Left lung (tissue), 10 donors: ENCODE data around the gene UTP25. TPM values are rescaled to one million over a fixed set of nuclear protein-coding genes. Genes with fewer than 3 reads are reported as not detected.

Experiments
- ATAC-seq: fragments of 200-7000 bp; cut with Tn5 transposase; one replicate; pipeline ENCODE4 v1.9.1; 2020; ENCODE audit warnings: moderate library complexity
- DNase-seq, 4 donors: peaks; one replicate each; pipeline ENCODE4 v3.0.0-alpha.2; 2013 to 2020
- H3K27ac ChIP-seq, 2 donors: fragments of 200-600 bp; sonication (generic) in 1 of 2; one replicate each; pipeline versions ENCODE4 v1.5.0 to v1.8.0; 2020 to 2021
- H3K27me3 ChIP-seq, 2 donors: fragments of 200-600 bp; sonication (generic) in 1 of 2; one replicate each; pipeline versions ENCODE4 v1.5.0 to v1.8.0; 2020 to 2021
- H3K36me3 ChIP-seq, 2 donors: fragments of 200-600 bp; sonication (generic) in 1 of 2; one replicate each; pipeline versions ENCODE4 v1.5.0 to v1.8.0; 2020 to 2021
- H3K4me1 ChIP-seq, 2 donors: fragments of 200-600 bp; one replicate each; pipeline ENCODE4 v1.8.0; 2021
- H3K4me3 ChIP-seq, 2 donors: fragments of 200-600 bp; sonication (generic) in 1 of 2; one replicate each; pipeline versions ENCODE4 v1.5.0 to v1.8.0; 2020 to 2021; ENCODE audit warnings: mild to moderate bottlenecking in 1 of 2
- H3K9me3 ChIP-seq, 2 donors: fragments of 200-600 bp; sonication (generic) in 1 of 2; one replicate each; pipeline versions ENCODE4 v1.5.0 to v1.8.0; 2020 to 2021
- intact Hi-C, 2 donors: fragments of 100-400 bp; cut with DNase I; formaldehyde crosslinking; loops; one replicate each; pipeline versions ENCODE4 v1.11.2 to v1.14.2; 2022
- polyA plus RNA-seq, 6 donors: library from polyadenylated mRNA; unstranded; fragments of 120-200 nt; gene quantifications; one replicate each; pipeline ENCODE4 v1.2.1, GENCODE V29; 2013; ENCODE audit not compliant: insufficient read length in 6 of 6
- total RNA-seq, 2 donors: library from RNA; stranded (reverse); fragmentation: NEBNext Ultra II Directional; extraction: Animal tissue kit (Norgen Biotek cat#: 25700); gene quantifications; one replicate each; pipeline ENCODE4 v1.2.1, GENCODE V29; 2021
- TF ChIP-seq, protein P1 (sequence below), 2 donors: fragments of 200-600 bp; sonication (generic) in 1 of 2; IDR thresholded peaks; one replicate each; pipeline versions ENCODE4 v1.5.0 to v1.8.0; 2021; ENCODE audit warnings: antibody characterized with exemption in 2 of 2
- donor health status: DM: no; HTN: yes; CAD: no.
- donor health status: DM: no; HTN: no; CAD: no.

Gene UTP25
- total and polyA plus RNA-seq, 8 donors, result 4.1 to 11.5 (median 10.3) TPM

DNA sequence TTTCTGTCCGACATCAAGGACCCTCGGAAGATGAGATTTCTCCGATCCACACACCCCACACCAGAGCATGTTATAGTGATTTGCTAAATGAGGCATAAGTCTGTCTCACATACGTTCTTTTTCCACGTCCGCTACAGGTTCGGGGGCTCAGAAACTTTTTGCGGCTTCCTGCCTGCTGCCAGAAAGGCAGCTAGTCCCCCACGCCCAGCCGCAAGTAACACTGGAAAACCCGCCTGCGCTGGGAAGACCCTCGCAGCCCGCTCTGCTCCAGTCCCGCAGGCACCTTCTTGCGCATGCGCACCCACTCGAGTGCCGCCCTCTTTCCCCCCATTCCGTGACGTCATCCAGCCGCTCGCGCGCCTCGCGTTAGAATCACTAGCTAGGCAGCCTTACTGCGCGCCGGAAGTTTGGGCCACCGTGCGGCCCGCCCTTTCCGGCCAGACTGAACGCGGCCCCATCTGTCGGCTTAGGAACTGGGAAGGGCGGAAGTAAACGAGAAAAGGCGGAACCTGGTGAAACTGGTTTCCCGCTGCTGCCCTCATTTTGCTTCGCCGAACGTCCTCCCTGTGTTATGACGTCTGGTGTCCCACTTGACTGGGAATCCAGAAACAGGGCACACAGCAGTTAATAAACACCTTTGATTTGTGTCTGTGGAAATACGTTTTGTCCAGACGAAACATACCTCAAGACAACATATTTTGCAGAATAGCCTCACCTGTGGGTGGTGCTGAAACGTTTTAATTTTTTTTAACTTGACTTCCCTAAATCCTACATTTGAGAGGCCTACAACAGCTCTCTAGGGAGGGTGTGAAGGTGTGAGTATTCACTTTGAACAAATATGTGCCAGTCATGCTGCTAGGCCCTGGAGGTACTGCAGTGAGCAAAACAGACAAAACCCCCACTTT, 43.3 kb upstream of the UTP25 start, which contains the start of gene C1orf74:
Gene C1orf74, minus strand, starts transcription at position 295 of the 905 bp plus-strand sequence. CDS start 925 bp downstream, outside the sequence.
- intact Hi-C loops, result no loop called here
- Histone ChIP-seq H3K9me3 (no peaks in the 10 kb centered on the region), H3K27ac (peak within 1 kb of the TSS; percentile 77 to 94), H3K4me1 (peaks cover 7 to 18% of the 10 kb centered on the region in 2 donors), H3K27me3 (peaks cover 0 to 6% of the 10 kb centered on the region in 2 donors), H3K4me3 (peak within 1 kb of the TSS; percentile 59 to 60), H3K36me3 (peaks cover 0 to 10% of the 10 kb centered on the region in 2 donors)
- peak; percentile 99 for DNase-seq
- ATAC-seq, result peak; percentile 99
- TF ChIP-seq, protein P1, sequence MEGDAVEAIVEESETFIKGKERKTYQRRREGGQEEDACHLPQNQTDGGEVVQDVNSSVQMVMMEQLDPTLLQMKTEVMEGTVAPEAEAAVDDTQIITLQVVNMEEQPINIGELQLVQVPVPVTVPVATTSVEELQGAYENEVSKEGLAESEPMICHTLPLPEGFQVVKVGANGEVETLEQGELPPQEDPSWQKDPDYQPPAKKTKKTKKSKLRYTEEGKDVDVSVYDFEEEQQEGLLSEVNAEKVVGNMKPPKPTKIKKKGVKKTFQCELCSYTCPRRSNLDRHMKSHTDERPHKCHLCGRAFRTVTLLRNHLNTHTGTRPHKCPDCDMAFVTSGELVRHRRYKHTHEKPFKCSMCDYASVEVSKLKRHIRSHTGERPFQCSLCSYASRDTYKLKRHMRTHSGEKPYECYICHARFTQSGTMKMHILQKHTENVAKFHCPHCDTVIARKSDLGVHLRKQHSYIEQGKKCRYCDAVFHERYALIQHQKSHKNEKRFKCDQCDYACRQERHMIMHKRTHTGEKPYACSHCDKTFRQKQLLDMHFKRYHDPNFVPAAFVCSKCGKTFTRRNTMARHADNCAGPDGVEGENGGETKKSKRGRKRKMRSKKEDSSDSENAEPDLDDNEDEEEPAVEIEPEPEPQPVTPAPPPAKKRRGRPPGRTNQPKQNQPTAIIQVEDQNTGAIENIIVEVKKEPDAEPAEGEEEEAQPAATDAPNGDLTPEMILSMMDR (IDR thresholded peaks at IDR 0.05), result peak in 1 of 2 donors; percentile 16

DNA sequence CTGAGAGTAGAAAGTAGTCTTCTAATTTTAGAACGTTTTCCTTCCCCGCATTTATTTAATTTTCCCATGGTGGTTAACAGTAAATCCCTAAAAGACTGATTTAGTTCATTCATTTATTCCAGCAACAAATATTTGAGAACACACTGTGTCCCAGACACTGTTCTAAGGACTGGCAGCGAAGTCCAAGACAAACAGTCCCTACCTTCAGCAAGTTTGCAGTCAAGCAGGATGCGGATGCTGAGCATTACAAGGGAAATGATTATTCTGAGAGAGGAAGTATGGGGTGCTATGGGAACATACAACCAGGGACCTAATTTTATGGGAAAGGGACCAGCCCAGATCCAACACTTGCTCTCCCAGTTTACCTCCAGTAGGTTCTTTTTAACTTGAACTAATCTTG, 42.2 kb upstream of the UTP25 start:
- H3K4me1 ChIP-seq, result peaks cover 7 to 18% of the 10 kb centered on the region in 2 donors
- intact Hi-C loops, result no loop called here
- H3K9me3 ChIP-seq, result no peaks in the 10 kb centered on the region
- peaks cover 0 to 10% of the 10 kb centered on the region in 2 donors for H3K36me3 ChIP-seq
- H3K27me3 ChIP-seq, result peaks cover 0 to 6% of the 10 kb centered on the region in 2 donors
- DNase-seq (no peak), ATAC-seq (no peak)
- H3K4me3 ChIP-seq, result no peak overlapping the region
- TF ChIP-seq, protein P1 (IDR thresholded peaks at IDR 0.05), result no peak
- H3K27ac ChIP-seq, result no peak overlapping the region

DNA sequence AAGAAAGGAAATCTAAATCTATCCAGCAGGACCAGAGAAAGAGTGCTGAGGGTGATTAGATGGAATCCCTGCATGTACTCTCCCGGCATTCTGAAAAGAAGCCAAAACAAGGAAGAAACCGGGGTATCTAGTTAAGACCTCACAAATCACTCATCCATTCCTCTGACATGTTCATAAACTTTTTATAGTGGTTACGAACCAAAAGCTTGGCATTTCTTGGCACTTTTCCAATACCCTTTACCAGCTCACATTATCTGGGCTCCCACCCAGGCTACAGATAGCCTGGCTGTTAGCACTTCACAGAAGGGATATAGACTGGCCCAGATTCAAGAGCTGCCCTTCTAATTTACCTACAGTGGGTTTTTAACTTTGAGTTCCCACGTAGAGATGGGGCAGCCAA, 41.6 kb upstream of the UTP25 start:
- Histone ChIP-seq H3K27ac (no peak overlapping the region), H3K4me1 (peaks cover 7 to 18% of the 10 kb centered on the region in 2 donors), H3K4me3 (no peak overlapping the region), H3K9me3 (no peaks in the 10 kb centered on the region), H3K36me3 (peaks cover 0 to 10% of the 10 kb centered on the region in 2 donors), H3K27me3 (peaks cover 0 to 6% of the 10 kb centered on the region in 2 donors)
- intact Hi-C loops, result no loop called here
- ATAC-seq, result no peak
- TF ChIP-seq, protein P1 (IDR thresholded peaks at IDR 0.05), result no peak
- no peak for DNase-seq

GRCh38 chr1:209787551-209787950, 40.2 kb upstream of the UTP25 start:
- H3K36me3 ChIP-seq, result peaks cover 0 to 2% of the 10 kb centered on the region in 2 donors
- DNase-seq, result peak in 2 of 4 donors; percentile 42 to 84
- H3K4me3 ChIP-seq, result no peak overlapping the region
- peak overlapping the region; percentile 26 to 39 for H3K27ac ChIP-seq
- peaks cover 7 to 18% of the 10 kb centered on the region in 2 donors for H3K4me1 ChIP-seq
- intact Hi-C loops, result no loop called here
- H3K27me3 ChIP-seq, result peaks cover 0 to 12% of the 10 kb centered on the region in 2 donors
- peak; percentile 39 for ATAC-seq
- TF ChIP-seq, protein P1 (IDR thresholded peaks at IDR 0.05), result no peak
- H3K9me3 ChIP-seq, result no peaks in the 10 kb centered on the region

- peaks cover 0 to 19% of the 10 kb centered on the region in 2 donors for H3K27me3 ChIP-seq
- H3K36me3 ChIP-seq, result no peaks in the 10 kb centered on the region
- H3K4me3 ChIP-seq, result no peak overlapping the region
- no peaks in the 10 kb centered on the region for H3K9me3 ChIP-seq
- intact Hi-C loops, result no loop called here
- H3K27ac ChIP-seq, result no peak overlapping the region
- ATAC-seq (no peak), DNase-seq (no peak)
- TF ChIP-seq, protein P1 (IDR thresholded peaks at IDR 0.05), result no peak
- peaks cover 0 to 7% of the 10 kb centered on the region in 2 donors for H3K4me1 ChIP-seq
Measured at GRCh38 chr1:209789245-209789644, 38.5 kb upstream of the UTP25 start.
